SK-N-SH treated with all-trans-retinoic acid at 6 μM for 48 hours (cell line): ENCODE data around the gene DYRK4.

ENCODE experiments used
- ATAC-seq: fragments of 200-7000 bp; cut with Tn5 transposase; 3 replicates; pipeline ENCODE4 v1.9.1; 2020; ENCODE audit warnings: mild to moderate bottlenecking, moderate library complexity
- ARNTL ChIP-seq: fragments of 450-650 bp; formaldehyde crosslinking; IDR thresholded peaks from 2 replicates; pipeline ENCODE4 v1.5.0; 2020; ENCODE audit warnings: low read depth, mild to moderate bottlenecking, moderate library complexity, borderline replicate concordance
- CREB5 ChIP-seq: fragments of 250-450 bp; sonication (Bioruptor Pico); IDR thresholded peaks from 2 replicates; pipeline ENCODE4 v1.5.1; 2020; ENCODE audit warnings: low read depth, mild to moderate bottlenecking, moderate library complexity
- CSDC2 ChIP-seq: fragments of 250-450 bp; sonication (Bioruptor Pico); IDR thresholded peaks from 2 replicates; pipeline ENCODE4 v1.5.0; 2020; ENCODE audit warnings: mild to moderate bottlenecking, moderate library complexity
- CSRNP3 ChIP-seq: fragments of 250-450 bp; sonication (Bioruptor Pico); IDR thresholded peaks from 2 replicates; pipeline ENCODE4 v1.5.1; 2021; ENCODE audit warnings: mild to moderate bottlenecking, moderate library complexity
- ESRRG ChIP-seq: fragments of 250-450 bp; sonication (Bioruptor Pico); IDR thresholded peaks from 2 replicates; pipeline ENCODE4 v1.6.1; 2021; ENCODE audit warnings: mild to moderate bottlenecking
- GLIS3 ChIP-seq: fragments of 250-450 bp; sonication (Bioruptor Pico); IDR thresholded peaks from 2 replicates; pipeline ENCODE4 v1.5.0; 2020; ENCODE audit warnings: mild to moderate bottlenecking, moderate library complexity
- ISL1 ChIP-seq: fragments of 250-450 bp; sonication (Bioruptor Pico); IDR thresholded peaks from 2 replicates; pipeline ENCODE4 v2.1.2; 2022; ENCODE audit warnings: mild to moderate bottlenecking, moderate library complexity
- PATZ1 ChIP-seq: fragments of 250-450 bp; sonication (Bioruptor Pico); IDR thresholded peaks from 2 replicates; pipeline ENCODE4 v1.8.0; 2020; ENCODE audit warnings: mild to moderate bottlenecking, moderate library complexity, borderline replicate concordance
- POU6F1 ChIP-seq: fragments of 250-450 bp; sonication (Bioruptor Pico); IDR thresholded peaks from 2 replicates; pipeline ENCODE4 v1.8.0; 2021; ENCODE audit warnings: low read depth, mild to moderate bottlenecking, moderate library complexity, borderline replicate concordance
- PPARA ChIP-seq: fragments of 250-450 bp; sonication (Bioruptor Pico); IDR thresholded peaks from 2 replicates; pipeline ENCODE4 v1.5.0; 2020; ENCODE audit warnings: mild to moderate bottlenecking, borderline replicate concordance
- RARB ChIP-seq: fragments of 250-450 bp; sonication (Bioruptor Pico); IDR thresholded peaks from 2 replicates; pipeline ENCODE4 v1.8.0; 2021; ENCODE audit warnings: mild to moderate bottlenecking, moderate library complexity
- TCF4 ChIP-seq: fragments of 250-450 bp; sonication (Bioruptor Pico); IDR thresholded peaks from 2 replicates; pipeline ENCODE4 v1.8.0; 2021; ENCODE audit warnings: mild to moderate bottlenecking, moderate library complexity, borderline replicate concordance
- TOX ChIP-seq: fragments of 250-450 bp; sonication (Bioruptor Pico); IDR thresholded peaks from 2 replicates; pipeline ENCODE4 v1.8.0; 2021; ENCODE audit warnings: mild to moderate bottlenecking, moderate library complexity, borderline replicate concordance
- TSHZ2 ChIP-seq: fragments of 250-450 bp; sonication (Bioruptor Pico); IDR thresholded peaks from 2 replicates; pipeline ENCODE4 v1.5.0; 2020; ENCODE audit warnings: mild to moderate bottlenecking, moderate library complexity
- ZC3H10 ChIP-seq: fragments of 250-450 bp; sonication (Bioruptor Pico); IDR thresholded peaks from 2 replicates; pipeline ENCODE4 v1.5.1; 2021; ENCODE audit warnings: mild to moderate bottlenecking, moderate library complexity
- ZFP3 ChIP-seq: fragments of 250-450 bp; sonication (Bioruptor Pico); IDR thresholded peaks from 2 replicates; pipeline ENCODE4 v1.5.0; 2020; ENCODE audit warnings: mild to moderate bottlenecking, moderate library complexity
- ZFP30 ChIP-seq: fragments of 450-650 bp; formaldehyde crosslinking; IDR thresholded peaks from 2 replicates; pipeline ENCODE4 v1.5.0; 2022; ENCODE audit warnings: mild to moderate bottlenecking, moderate library complexity
- ZNF565 ChIP-seq: fragments of 450-650 bp; formaldehyde crosslinking; conservative IDR thresholded peaks from 2 replicates; pipeline ENCODE4 v1.5.0; 2020; ENCODE audit warnings: low read depth, mild to moderate bottlenecking, moderate library complexity
- ZNF70 ChIP-seq: fragments of 450-650 bp; formaldehyde crosslinking; IDR thresholded peaks from 2 replicates; pipeline ENCODE4 v1.5.0; 2020; ENCODE audit warnings: mild to moderate bottlenecking, moderate library complexity
- ZNF8 ChIP-seq: fragments of 450-650 bp; formaldehyde crosslinking; IDR thresholded peaks from 2 replicates; pipeline ENCODE4 v1.5.0; 2020; ENCODE audit warnings: mild to moderate bottlenecking, moderate library complexity

DYRK4 gene

GRCh38 chr12:4545195-4545594 lies 16.8 kb upstream of the DYRK4 start:
- no peak for ATAC-seq
- no peak for TF ChIP-seq ARNTL (CRISPR knock-in tag)
- no peak for TF ChIP-seq ZNF8 (CRISPR knock-in tag)
- no peak for TF ChIP-seq ZFP30 (CRISPR knock-in tag)
- TF ChIP-seq ZNF70 (CRISPR knock-in tag) = no peak
- TF ChIP-seq ZNF565 = no peak

- no peak for ATAC-seq
- no peak for TF ChIP-seq RARB
- no peak for TF ChIP-seq CREB5 (CRISPR knock-in tag)
- TF ChIP-seq PATZ1 (CRISPR knock-in tag) = no peak
- no peak for TF ChIP-seq TCF4 (CRISPR knock-in tag)
- no peak for TF ChIP-seq TSHZ2 (CRISPR knock-in tag)
- no peak for TF ChIP-seq PPARA (CRISPR knock-in tag)
- no peak for TF ChIP-seq ZNF70 (CRISPR knock-in tag)
- no peak for TF ChIP-seq TOX
- no peak for TF ChIP-seq CSDC2
- no peak for TF ChIP-seq ZFP30 (CRISPR knock-in tag)
- no peak for TF ChIP-seq POU6F1 (CRISPR knock-in tag)
- no peak for TF ChIP-seq CSRNP3 (CRISPR knock-in tag)
- TF ChIP-seq ZFP3 (CRISPR knock-in tag) = no peak
- TF ChIP-seq GLIS3 (CRISPR knock-in tag) = no peak
- TF ChIP-seq ZNF8 (CRISPR knock-in tag) = no peak
- no peak for TF ChIP-seq ESRRG (CRISPR knock-in tag)
- no peak for TF ChIP-seq ZC3H10 (CRISPR knock-in tag)
- TF ChIP-seq, all 23 proteins: peak for 0
Measured at GRCh38 chr12:4552191-4552590, 9.8 kb upstream of the DYRK4 start.

GRCh38 chr12:4553943-4554342 lies 8.1 kb upstream of the DYRK4 start:
- TF ChIP-seq ZNF70 (CRISPR knock-in tag) (no peak), ZNF8 (CRISPR knock-in tag) (no peak), ZFP3 (CRISPR knock-in tag) (no peak), ISL1 (CRISPR knock-in tag) (no peak), POU6F1 (CRISPR knock-in tag) (no peak)
- ATAC-seq = no peak
